Gastroesophageal sphincter (tissue), 3 donors: ENCODE measurements around the gene HAUS5.

ENCODE experiments used
- CTCF ChIP-seq, 4 experiments: fragments of 200-600 bp in 2 of 4; fragments of 450-650 bp in 2 of 4; sonication (generic) in 1 of 4; IDR thresholded peaks; one replicate each; pipeline ENCODE4 v1.5.1; 2017 to 2019; ENCODE audit warnings: antibody characterized with exemption in 4 of 4, mild to moderate bottlenecking in 2 of 4, moderate library complexity in 2 of 4
- EP300 ChIP-seq: sonication (generic); formaldehyde crosslinking; IDR thresholded peaks from one replicate; pipeline ENCODE4 v1.6.1; 2017; ENCODE audit warnings: antibody characterized with exemption, mild to moderate bottlenecking
- POLR2A ChIP-seq, 2 donors: fragments of 450-650 bp; IDR thresholded peaks; one replicate each; pipeline ENCODE4 v1.6.1; 2017; ENCODE audit warnings: antibody characterized with exemption in 2 of 2, mild to moderate bottlenecking in 2 of 2, moderate library complexity in 1 of 2
- POLR2AphosphoS5 ChIP-seq: sonication (generic); formaldehyde crosslinking; IDR thresholded peaks from one replicate; pipeline ENCODE4 v1.6.1; 2017; ENCODE audit warnings: antibody characterized with exemption

GRCh38 chr19:35620001-35620400 is 7.5 kb downstream of the HAUS5 start:
- TF ChIP-seq CTCF (IDR thresholded peaks at IDR 0.05) (no peak), EP300 (no peak), POLR2A (IDR thresholded peaks at IDR 0.05) (no peak), POLR2AphosphoS5 (no peak)
